ENCODE data around the gene LIMK1.

DNA sequence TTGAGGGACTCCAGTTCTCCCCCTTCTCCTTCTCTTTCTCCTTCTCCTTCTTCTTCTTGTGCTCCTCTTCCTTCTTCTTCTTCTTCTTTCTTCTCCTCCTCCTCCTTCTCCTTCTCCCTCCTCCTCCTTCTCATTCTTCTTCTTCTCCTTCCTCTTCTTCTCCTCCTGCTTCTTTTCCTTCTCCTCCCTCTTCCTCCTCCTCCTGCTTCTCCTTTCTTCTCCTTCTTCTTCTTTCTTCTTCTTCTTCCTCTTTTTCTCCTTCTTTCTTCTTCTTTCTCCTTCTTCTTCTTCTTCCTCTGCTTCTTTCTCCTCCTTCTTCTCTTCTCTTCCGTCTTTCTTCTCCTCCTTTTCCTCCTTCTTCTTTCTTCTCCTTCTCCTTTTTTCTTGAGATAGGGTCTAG, 25.6 kb upstream of the LIMK1 start:
- TF ChIP-seq, protein P1, sequence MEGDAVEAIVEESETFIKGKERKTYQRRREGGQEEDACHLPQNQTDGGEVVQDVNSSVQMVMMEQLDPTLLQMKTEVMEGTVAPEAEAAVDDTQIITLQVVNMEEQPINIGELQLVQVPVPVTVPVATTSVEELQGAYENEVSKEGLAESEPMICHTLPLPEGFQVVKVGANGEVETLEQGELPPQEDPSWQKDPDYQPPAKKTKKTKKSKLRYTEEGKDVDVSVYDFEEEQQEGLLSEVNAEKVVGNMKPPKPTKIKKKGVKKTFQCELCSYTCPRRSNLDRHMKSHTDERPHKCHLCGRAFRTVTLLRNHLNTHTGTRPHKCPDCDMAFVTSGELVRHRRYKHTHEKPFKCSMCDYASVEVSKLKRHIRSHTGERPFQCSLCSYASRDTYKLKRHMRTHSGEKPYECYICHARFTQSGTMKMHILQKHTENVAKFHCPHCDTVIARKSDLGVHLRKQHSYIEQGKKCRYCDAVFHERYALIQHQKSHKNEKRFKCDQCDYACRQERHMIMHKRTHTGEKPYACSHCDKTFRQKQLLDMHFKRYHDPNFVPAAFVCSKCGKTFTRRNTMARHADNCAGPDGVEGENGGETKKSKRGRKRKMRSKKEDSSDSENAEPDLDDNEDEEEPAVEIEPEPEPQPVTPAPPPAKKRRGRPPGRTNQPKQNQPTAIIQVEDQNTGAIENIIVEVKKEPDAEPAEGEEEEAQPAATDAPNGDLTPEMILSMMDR (IDR thresholded peaks at IDR 0.05): no peak
- TF ChIP-seq POLR2A (IDR thresholded peaks at IDR 0.05) (no peak), POLR2AphosphoS5 (IDR thresholded peaks at IDR 0.05) (no peak)
